ENCODE results near the gene GP9.
A peak's percentile ranks its signal among the peaks of the same experiment; 100 is the strongest.

The GP9 gene

DNA sequence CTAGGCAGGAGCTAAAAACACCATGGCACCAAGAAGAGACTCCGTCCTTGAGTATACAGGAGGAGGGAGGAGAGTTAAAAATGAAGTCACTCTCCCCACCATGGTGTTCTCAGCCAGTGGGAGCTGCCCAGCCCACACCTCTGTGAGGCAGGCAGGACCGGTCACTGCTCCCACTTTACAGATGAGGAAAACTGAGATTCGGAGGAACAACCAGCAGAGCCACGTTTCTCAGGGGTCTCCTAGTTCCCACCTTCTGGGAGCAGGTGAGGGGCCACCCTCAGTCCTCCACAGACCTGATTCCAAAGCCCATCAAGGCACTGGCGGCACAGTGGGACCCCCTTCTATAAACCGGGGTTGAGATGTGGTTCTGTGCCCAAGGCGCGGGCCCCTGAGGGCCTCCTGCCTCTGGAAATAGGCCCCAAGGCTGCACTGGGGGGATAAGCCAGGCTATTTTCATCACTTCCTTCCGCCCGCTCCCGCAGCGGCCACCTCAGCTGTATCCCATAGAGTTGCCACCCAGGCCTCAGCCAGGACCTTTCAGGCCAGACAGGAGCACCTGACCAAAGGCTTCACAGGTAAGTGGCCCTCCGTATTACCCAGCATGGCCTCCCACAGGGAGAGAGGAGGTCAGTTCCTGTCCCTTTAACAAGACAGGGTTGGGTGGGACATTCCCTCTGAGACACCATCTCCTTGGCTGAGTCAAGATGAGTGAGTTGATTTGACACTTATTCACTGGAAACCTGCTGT, at the start of gene GP9:
TSS of gene GP9 (plus strand) at position 504 of the 747 bp plus-strand sequence. CDS start 961 bp downstream, outside the sequence.
- H3K4me3 ChIP-seq, result no peak within 1 kb of the TSS
- peak within 1 kb of the TSS; percentile 80 to 91 for H3K27ac ChIP-seq
- TF ChIP-seq, protein P1, sequence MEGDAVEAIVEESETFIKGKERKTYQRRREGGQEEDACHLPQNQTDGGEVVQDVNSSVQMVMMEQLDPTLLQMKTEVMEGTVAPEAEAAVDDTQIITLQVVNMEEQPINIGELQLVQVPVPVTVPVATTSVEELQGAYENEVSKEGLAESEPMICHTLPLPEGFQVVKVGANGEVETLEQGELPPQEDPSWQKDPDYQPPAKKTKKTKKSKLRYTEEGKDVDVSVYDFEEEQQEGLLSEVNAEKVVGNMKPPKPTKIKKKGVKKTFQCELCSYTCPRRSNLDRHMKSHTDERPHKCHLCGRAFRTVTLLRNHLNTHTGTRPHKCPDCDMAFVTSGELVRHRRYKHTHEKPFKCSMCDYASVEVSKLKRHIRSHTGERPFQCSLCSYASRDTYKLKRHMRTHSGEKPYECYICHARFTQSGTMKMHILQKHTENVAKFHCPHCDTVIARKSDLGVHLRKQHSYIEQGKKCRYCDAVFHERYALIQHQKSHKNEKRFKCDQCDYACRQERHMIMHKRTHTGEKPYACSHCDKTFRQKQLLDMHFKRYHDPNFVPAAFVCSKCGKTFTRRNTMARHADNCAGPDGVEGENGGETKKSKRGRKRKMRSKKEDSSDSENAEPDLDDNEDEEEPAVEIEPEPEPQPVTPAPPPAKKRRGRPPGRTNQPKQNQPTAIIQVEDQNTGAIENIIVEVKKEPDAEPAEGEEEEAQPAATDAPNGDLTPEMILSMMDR (IDR thresholded peaks at IDR 0.05), result no peak
- DNase-seq (ENCODE audit: low spot score), result no peak

- no peak for DNase-seq (ENCODE audit: low spot score)
- no peak overlapping the region for H3K4me3 ChIP-seq
- TF ChIP-seq, protein P1 (IDR thresholded peaks at IDR 0.05), result no peak
- peak overlapping the region in 1 of 2 donors; percentile 4 for H3K27ac ChIP-seq
These were observed 47.1 kb upstream of the GP9 start for GRCh38 chr3:129013491-129013891.

- TF ChIP-seq, protein P1 (IDR thresholded peaks at IDR 0.05), result no peak
- peak overlapping the region in 1 of 2 donors; percentile 4 for H3K27ac ChIP-seq
- no peak for DNase-seq (ENCODE audit: low spot score)
- no peak overlapping the region for H3K4me3 ChIP-seq
These were observed 46.4 kb upstream of the GP9 start for GRCh38 chr3:129014148-129014547.

GRCh38 chr3:129014793-129015345, 45.7 kb upstream of the GP9 start:
- TF ChIP-seq, protein P1 (IDR thresholded peaks at IDR 0.05), result no peak
- DNase-seq (ENCODE audit: low spot score), result no peak
- Histone ChIP-seq H3K4me3 (no peak overlapping the region), H3K27ac (peak overlapping the region in 1 of 2 donors; percentile 77)

- H3K27ac ChIP-seq, result peak overlapping the region in 1 of 2 donors; percentile 77
- no peak overlapping the region for H3K4me3 ChIP-seq
- TF ChIP-seq, protein P1 (IDR thresholded peaks at IDR 0.05), result no peak
- no peak for DNase-seq (ENCODE audit: low spot score)
These were observed 45.0 kb upstream of the GP9 start for GRCh38 chr3:129015388-129016105.

- H3K4me3 ChIP-seq, result no peak overlapping the region
- TF ChIP-seq, protein P1 (IDR thresholded peaks at IDR 0.05), result no peak
- no peak for DNase-seq (ENCODE audit: low spot score)
- peak overlapping the region in 1 of 2 donors; percentile 77 for H3K27ac ChIP-seq
These were observed 44.2 kb upstream of the GP9 start for GRCh38 chr3:129016356-129016719.

Data from coronary artery (tissue), 2 donors.